HFF-Myc (cell line): ENCODE measurements around the gene ZNF264.
"Not testable (repeated sequence)": the region's sequence is repeated elsewhere in the genome, so short reads cannot be mapped to it uniquely, and the experiment has no call there.

Experiments
- DNase-seq: peaks from one replicate; pipeline ENCODE4 v3.0.0-alpha.2; 2011; ENCODE audit warnings: low read depth; ENCODE audit errors: extremely low read depth
- H3K4me3 ChIP-seq: replicated peaks from 2 replicates; pipeline ENCODE4 v1.5.1; 2011; ENCODE audit warnings: low read depth, mild to moderate bottlenecking, control low read depth, low read length
- CTCF ChIP-seq: IDR thresholded peaks from 2 replicates; pipeline ENCODE4 v1.5.1; 2012; ENCODE audit warnings: mild to moderate bottlenecking, low read depth, low read length, control low read depth; ENCODE audit errors: missing control alignments

The ZNF264 gene

GRCh38 chr19:57242821-57243220 lies 51.5 kb downstream of the ZNF264 start:
- TF ChIP-seq CTCF = no peak
- H3K4me3 ChIP-seq = no peak overlapping the region

GRCh38 chr19:57244513-57244912 lies 53.2 kb downstream of the ZNF264 start:
- no peak for TF ChIP-seq CTCF
- DNase-seq = no peak
- no peak overlapping the region for H3K4me3 ChIP-seq

More at GRCh38 chr19:57242821-57243220, 51.5 kb downstream of the ZNF264 start:
- no peak for DNase-seq

GRCh38 chr19:57245066-57245465 lies 53.8 kb downstream of the ZNF264 start:
- no peak overlapping the region for H3K4me3 ChIP-seq
- no peak for TF ChIP-seq CTCF
- no peak for DNase-seq

- H3K4me3 ChIP-seq = no peak overlapping the region
- no peak for DNase-seq
- no peak for TF ChIP-seq CTCF
These were observed 54.7 kb downstream of the ZNF264 start for GRCh38 chr19:57245959-57246358.

- TF ChIP-seq CTCF = no peak
- DNase-seq = no peak
- H3K4me3 ChIP-seq = no peak overlapping the region
These were observed 57.3 kb downstream of the ZNF264 start for GRCh38 chr19:57248646-57249045.

GRCh38 chr19:57249329-57249728 lies 58.0 kb downstream of the ZNF264 start:
- no peak overlapping the region for H3K4me3 ChIP-seq
- no peak for TF ChIP-seq CTCF
- no peak for DNase-seq

- H3K4me3 ChIP-seq, DNase-seq: not testable (repeated sequence)
These were observed 62.5 kb downstream of the ZNF264 start for GRCh38 chr19:57253767-57254166.
